ENCODE results near the gene PSAPL1. TPM values are rescaled to one million over a fixed set of nuclear protein-coding genes. Genes with fewer than 3 reads are reported as not detected.

Gene PSAPL1
- polyA plus RNA-seq, 1 of the 3 experiments (the other 2 are of a cell fraction), result 0.03 TPM

DNA sequence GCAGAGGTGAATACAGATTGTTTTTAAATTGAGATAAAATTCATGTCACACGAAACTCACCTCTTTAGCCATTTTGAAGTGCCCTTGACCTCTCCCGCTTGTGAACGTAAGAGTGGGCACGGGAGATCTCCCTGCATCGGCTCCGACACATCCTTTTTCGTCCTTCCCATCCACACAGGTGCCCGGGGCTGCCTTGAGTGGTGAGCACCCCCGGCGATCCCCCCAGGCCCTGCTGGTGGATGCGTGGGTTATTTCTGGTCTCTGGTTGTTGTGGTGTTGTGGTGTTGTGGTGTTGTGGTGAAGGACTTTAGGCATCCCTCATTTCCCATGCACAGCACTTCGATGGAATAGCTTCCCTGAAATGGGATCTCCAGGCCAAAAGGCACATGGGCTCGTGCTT, 46.1 kb downstream of the PSAPL1 start:
- no peak overlapping the region for H3K9ac ChIP-seq
- H3K9me3 ChIP-seq, result no peaks in the 10 kb centered on the region
- WGBS (ENCODE audit: low lambda C conversion rate), result 66% methylated on average over 11 of the region's 13 CpGs
- no peak overlapping the region for H3K4me2 ChIP-seq
- H3F3A ChIP-seq (replicated peaks; ENCODE audit: insufficient read depth), result peaks cover 3% of the 10 kb centered on the region
- CTCF ChIA-PET, result no interaction called here
- H3K36me3 ChIP-seq (replicated peaks in 1 of 2; ENCODE audit: control insufficient read depth in 1 of 2, insufficient read depth in 2 of 2, low read length in 1 of 2), result no peaks in the 10 kb centered on the region
- H3K27me3 ChIP-seq (ENCODE audit: insufficient read depth), result peaks cover 11% of the 10 kb centered on the region; the same call in 1 of the 2 replicates
- no peak overlapping the region for H2AFZ ChIP-seq (ENCODE audit: low read depth)
- H3K9me2 ChIP-seq, result no peaks in the 10 kb centered on the region
- no peak overlapping the region for H3K4me3 ChIP-seq (ENCODE audit: low read depth in 2 of 2, low read length in 1 of 2)
- no peaks in the 10 kb centered on the region; a peak in 1 of 4 replicates for H3K4me1 ChIP-seq (ENCODE audit: control insufficient read depth in 1 of 2, insufficient read depth in 2 of 2, low read depth in 1 of 2, low read length in 1 of 2)
- DNase-seq, result peak; percentile 4
- H3K79me2 ChIP-seq (ENCODE audit: insufficient read depth), result no peaks in the 10 kb centered on the region
- POLR2A ChIA-PET, result no interaction called here
- no peak overlapping the region for H3K27ac ChIP-seq (ENCODE audit: low read depth in 2 of 2, low read length in 1 of 2)
- no peaks in the 10 kb centered on the region for H4K20me1 ChIP-seq (ENCODE audit: insufficient read depth)
- TF ChIP-seq NRF1 (IDR thresholded peaks at IDR 0.05; ENCODE audit: low read depth, low read length), result no peak
- no peak for TF ChIP-seq GABPA (IDR thresholded peaks at IDR 0.05; ENCODE audit: low read depth)
- no peak for TF ChIP-seq EZH2phosphoT487 (IDR thresholded peaks at IDR 0.05; ENCODE audit: borderline replicate concordance, low read depth)
- no peak for TF ChIP-seq RAD21 (IDR thresholded peaks at IDR 0.05; ENCODE audit: low read length)
- TF ChIP-seq, protein P1, sequence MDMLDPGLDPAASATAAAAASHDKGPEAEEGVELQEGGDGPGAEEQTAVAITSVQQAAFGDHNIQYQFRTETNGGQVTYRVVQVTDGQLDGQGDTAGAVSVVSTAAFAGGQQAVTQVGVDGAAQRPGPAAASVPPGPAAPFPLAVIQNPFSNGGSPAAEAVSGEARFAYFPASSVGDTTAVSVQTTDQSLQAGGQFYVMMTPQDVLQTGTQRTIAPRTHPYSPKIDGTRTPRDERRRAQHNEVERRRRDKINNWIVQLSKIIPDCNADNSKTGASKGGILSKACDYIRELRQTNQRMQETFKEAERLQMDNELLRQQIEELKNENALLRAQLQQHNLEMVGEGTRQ (IDR thresholded peaks at IDR 0.05; ENCODE audit: borderline replicate concordance, low read depth, low read length), result no peak
- TF ChIP-seq FOXM1 (IDR thresholded peaks at IDR 0.05; ENCODE audit: low read depth), result no peak
- no peak for TF ChIP-seq FOXJ3 (CRISPR knock-in tag; IDR thresholded peaks at IDR 0.05)
- no peak for TF ChIP-seq TEAD4 (IDR thresholded peaks at IDR 0.05; ENCODE audit: borderline replicate concordance, insufficient read depth)
- no peak for TF ChIP-seq POLR2AphosphoS5 (IDR thresholded peaks at IDR 0.05; ENCODE audit: low read depth, low read length)
- no peak for TF ChIP-seq ELF1 (IDR thresholded peaks at IDR 0.05)
- TF ChIP-seq MXI1 (IDR thresholded peaks at IDR 0.05; ENCODE audit: low read depth, low read length), result no peak
- TF ChIP-seq SIN3A (IDR thresholded peaks at IDR 0.05; ENCODE audit: borderline replicate concordance, low read depth, low read length), result no peak
- TF ChIP-seq GATA2 (CRISPR knock-in tag; IDR thresholded peaks at IDR 0.05), result no peak
- TF ChIP-seq RCOR1 (IDR thresholded peaks at IDR 0.05; ENCODE audit: low read length), result no peak
- TF ChIP-seq, protein P2, sequence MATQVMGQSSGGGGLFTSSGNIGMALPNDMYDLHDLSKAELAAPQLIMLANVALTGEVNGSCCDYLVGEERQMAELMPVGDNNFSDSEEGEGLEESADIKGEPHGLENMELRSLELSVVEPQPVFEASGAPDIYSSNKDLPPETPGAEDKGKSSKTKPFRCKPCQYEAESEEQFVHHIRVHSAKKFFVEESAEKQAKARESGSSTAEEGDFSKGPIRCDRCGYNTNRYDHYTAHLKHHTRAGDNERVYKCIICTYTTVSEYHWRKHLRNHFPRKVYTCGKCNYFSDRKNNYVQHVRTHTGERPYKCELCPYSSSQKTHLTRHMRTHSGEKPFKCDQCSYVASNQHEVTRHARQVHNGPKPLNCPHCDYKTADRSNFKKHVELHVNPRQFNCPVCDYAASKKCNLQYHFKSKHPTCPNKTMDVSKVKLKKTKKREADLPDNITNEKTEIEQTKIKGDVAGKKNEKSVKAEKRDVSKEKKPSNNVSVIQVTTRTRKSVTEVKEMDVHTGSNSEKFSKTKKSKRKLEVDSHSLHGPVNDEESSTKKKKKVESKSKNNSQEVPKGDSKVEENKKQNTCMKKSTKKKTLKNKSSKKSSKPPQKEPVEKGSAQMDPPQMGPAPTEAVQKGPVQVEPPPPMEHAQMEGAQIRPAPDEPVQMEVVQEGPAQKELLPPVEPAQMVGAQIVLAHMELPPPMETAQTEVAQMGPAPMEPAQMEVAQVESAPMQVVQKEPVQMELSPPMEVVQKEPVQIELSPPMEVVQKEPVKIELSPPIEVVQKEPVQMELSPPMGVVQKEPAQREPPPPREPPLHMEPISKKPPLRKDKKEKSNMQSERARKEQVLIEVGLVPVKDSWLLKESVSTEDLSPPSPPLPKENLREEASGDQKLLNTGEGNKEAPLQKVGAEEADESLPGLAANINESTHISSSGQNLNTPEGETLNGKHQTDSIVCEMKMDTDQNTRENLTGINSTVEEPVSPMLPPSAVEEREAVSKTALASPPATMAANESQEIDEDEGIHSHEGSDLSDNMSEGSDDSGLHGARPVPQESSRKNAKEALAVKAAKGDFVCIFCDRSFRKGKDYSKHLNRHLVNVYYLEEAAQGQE (IDR thresholded peaks at IDR 0.05; ENCODE audit: low read depth, low read length), result no peak
